ENCODE results near the gene PFN2.
"Not testable (repeated sequence)": the region's sequence is repeated elsewhere in the genome, so short reads cannot be mapped to it uniquely, and the experiment has no call there.

Gene PFN2

DNA sequence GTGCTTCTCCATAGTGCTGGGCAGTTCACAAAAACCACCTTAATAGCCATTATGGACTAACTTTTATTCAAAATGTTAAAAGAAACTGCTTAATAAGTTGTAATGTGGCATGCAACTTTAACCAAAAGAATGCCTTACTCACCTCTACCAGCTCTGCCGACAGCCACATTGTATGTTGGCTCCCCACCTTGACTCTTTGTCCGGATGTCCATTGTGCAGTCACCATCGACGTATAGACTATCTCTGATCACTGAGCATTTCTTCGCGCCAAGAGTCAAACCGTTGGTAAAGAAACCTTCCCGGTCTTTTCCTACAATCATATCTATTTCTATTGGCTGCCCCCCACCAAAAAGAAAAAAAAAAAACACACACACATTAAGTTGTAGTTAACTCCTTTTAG, 2.5 kb downstream of the PFN2 start:
- DNase-seq (ENCODE audit: low read depth), result no peak

DNA sequence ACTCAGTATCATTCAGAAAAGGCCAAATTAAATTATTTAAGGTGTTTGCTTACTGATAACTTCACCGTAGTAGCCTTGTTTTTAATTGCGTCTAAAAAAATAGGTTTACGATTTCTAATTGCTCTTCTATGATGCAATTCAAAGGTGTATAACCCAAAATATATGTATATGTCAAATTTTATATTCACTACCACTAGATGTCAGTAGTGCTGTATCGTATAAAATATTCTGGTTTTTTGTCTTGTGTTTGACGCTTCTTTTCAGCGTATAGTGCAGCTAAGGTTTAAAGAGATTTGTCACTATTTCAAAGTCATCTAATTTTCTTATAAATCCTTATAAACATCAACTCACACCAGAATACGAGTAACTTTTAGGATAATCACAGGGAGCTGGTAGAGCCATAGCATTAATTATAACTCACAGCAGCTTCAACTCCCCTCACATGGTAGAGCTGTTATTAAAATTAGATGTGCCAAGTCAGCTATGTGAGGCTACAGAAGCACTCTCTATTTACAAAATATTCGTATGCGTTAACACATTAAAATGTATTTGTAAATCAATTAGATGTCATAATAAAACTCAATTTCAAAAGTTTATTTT, 3.5 kb downstream of the PFN2 start:
- no peak for DNase-seq (ENCODE audit: low read depth)

DNA sequence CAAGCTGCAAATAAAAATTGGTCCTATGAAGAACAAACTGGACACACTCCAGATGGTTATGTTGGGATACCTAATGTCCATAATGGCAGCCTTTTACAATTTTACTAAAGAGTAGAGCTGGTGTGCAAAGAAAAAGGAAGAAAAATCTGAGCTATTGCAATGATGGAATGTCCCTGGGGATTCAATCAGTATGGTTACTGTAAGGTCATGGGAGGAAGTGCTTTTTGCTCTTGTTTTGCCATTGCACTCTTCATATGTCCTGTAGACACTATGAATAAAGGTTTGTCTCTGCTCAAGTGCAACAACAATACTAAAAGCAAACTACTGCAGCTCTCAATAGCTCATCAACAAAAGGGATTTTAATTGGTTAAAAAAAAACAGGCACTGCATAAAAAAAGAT, 5.4 kb downstream of the PFN2 start:
- DNase-seq (ENCODE audit: low read depth), result no peak

DNA sequence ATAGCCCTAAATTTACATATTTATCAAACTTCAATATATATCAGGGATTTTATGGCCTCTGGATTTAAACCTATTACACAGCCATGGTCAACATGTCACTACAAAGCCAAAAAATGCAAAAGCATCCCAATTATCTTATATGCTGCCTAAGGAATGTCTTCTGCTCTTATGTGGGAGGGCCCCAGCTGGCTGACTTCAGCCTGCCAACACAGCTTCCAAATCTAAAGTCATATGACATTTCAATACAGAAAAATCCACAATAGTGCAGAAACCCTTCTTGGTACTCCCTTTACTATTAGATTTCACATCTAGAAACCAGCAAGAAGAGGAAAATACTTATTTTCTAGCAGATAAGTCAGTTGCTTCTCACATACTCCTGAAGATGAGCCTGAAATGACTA, 6.4 kb downstream of the PFN2 start:
- DNase-seq (ENCODE audit: low read depth), result no peak

DNA sequence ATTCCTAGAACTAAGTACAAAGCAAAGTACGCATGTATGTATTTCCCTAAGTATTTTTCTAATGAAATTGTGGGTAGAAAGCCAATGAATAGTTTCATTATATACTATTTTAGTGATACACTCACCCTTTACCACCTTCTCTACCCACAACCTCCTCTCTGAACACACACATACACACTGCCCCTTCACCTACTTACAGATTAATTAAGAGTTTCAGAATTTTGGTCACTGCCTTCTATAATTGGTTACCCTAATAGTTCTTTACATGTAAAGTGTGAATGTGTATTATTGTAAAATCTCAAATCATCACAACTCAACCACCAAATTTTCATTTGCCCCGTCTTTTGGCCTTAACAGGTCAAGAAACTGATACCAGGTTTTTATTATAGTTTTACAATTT, 7.2 kb downstream of the PFN2 start:
- no peak for DNase-seq (ENCODE audit: low read depth)

DNA sequence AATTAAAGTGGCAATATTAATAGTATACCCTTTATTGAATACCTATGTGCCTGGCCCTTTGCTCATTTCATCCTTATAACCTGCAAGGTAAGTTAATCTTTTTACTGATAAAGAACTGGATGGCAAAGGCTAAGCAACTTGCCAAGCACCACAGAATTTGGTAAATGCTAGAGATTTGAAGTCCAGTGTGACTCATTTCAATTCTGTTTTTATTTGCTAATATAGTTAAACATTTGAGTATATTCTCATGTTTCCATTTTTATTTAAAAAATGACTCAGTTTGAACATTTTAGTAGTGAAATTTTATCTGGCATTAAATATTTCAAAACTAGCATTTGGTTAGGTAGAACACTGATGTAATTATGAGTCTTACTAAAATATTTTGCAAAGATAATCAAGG, 11.3 kb downstream of the PFN2 start:
- DNase-seq (ENCODE audit: low read depth), result no peak

DNA sequence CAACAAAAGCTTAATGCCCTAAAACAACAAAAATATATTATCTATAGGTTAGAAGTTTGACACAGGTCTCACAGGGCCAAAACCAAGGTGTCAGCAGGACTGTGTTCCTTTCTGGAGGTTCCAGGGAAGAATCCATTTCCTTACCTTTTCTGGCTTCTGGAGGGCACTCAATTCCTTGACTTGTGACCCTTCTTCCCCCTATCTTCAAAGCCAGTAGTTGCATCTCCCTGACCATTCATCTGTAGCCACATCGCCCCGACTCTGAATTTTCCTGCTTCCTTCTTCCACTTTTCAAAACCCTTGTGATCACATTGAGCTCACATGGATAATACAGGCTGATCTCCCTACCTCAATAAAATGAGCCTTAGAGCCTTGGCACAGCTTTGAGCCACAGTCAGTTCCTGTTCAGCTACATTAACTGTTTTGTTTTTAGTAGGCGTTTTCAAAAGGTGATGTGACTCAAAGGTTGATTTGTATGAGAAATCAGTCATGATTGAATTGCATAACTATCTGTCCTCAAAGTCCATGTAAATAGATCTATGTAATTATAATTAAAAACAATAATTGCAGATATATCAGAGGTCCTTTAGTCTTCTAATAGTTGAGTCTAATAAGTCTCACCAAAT, 12.4 kb downstream of the PFN2 start:
- DNase-seq (ENCODE audit: low read depth), result no peak

DNA sequence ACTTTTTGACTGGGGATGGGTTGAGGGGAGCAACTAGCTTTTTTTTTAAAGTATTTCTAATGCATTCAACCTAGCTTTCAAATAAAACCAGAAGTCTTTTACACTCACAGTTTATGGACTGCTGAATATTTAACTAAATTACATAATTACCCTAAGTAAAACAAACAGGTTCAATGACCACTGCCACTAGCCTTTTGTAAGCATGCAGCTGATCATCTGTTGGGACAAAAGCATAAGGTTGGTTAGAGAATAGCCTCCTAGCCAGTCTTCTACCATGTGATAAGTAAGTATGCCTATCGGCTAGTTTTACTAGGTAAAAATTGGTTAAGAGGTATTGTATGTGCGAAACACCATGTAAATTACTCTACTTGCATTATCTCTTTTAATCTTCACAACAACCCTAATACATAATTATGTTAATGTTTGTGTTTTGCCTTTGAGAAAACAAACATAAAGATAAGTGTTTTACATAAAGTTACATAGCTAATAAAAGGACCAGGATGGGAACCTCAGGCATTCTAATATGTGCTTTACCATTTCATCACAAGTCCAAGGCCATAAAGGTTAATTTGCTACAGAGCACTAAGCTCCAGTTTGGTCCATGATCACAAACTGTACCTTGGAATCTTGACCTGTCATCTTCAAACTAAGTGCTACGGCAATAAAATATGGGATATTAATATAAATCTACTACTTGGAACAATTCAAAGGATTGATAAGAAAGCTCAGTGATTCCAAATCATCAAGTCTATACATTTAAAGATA, 13.2 kb downstream of the PFN2 start:
- DNase-seq (ENCODE audit: low read depth), result no peak

DNA sequence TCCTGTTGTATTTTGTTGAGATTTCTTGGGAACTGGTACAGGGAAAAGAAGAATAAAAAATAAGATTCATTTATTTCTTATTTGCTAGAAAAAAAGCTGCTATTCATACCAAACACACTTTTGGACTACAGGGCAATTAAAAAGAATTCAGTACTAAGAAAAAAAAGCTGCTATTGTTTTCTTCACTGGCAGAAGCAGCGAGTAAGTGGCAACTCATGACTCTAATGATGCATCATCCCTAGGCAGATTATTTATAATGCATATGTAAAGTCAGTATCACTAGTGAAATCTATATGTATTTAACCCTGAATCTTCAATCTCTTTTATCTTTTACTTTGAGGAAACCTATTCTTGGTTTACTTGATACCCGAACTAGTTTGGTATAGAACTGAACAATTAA, 15.2 kb downstream of the PFN2 start:
- no peak for DNase-seq (ENCODE audit: low read depth)

DNA sequence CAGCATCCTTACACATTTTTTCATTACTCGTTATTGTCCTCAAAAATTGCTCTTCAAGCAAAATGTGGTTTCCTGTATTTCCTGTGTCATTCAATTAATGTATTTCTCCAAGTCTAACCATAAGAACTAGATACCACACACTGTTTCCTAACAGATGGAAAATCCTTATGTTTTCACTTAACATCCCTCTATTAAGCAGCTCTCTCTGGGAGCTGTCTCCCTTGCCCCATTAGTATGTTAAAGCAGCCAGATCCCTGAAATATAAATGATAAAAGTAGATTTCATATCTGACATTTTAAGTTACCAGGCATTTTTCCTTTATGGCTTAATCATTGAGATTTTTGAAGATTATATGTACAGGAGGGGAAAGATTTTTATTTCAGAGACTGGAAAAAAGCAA, 15.9 kb downstream of the PFN2 start:
- no peak for DNase-seq (ENCODE audit: low read depth)

DNA sequence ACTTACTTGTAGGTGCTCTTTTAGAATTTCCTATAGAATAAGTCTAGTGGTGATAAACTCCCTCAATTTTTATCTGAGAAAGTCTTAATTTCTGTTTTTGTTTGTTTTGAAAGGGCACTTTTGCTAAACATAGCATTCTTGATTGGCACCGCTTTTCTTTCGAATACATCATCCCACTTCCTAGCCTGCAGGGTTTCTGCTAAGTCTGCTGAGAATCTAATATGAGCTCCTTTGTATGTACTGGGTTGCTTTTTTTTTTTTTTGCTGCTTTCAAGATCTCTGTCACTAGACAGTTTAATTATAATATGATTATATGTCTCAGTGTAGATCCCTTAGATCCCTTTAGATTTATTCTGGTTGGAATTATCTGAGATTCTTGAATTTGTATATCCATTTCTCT, 21.5 kb downstream of the PFN2 start:
- DNase-seq (ENCODE audit: low read depth), result no peak

DNA sequence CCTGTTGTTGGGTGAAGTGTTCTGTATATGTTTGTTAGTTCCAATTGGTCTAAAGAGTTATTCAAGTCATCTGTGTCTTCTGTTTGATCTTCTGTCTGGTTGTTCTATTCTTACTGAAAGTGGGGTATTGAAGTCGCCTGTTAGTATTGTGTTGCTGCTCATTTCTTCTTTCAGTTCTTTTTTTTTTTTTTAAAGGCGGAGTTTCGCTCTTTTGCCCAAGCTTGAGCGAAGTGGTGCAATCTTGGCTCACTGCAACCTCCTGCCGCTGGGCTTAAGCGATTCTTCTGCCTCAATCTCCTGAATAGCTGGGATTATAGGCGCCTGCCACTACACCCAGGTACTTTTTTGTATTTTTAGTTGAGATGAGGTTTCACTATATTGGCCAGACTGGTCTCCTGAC, 23.5 kb downstream of the PFN2 start:
- DNase-seq (ENCODE audit: low read depth), result no peak

DNA sequence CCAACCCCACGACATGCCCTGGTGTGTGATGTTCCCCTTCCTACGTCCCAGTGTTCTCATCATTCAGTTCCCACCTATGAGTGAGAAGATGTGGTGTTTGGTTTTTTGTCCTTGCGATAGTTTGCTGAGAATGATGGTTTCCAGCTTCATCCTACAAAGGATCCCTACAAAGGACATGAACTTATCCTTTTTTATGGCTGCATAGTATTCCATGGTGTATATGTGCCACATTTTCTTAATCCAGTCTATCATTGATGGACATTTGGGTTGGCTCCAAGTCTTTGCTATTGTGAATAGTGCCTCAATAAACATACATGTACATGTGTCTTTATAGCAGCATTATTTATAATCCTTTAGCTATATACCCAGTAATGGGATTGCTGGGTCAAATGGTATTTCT, 26.7 kb downstream of the PFN2 start:
- not testable (repeated sequence) for DNase-seq (ENCODE audit: low read depth)

DNA sequence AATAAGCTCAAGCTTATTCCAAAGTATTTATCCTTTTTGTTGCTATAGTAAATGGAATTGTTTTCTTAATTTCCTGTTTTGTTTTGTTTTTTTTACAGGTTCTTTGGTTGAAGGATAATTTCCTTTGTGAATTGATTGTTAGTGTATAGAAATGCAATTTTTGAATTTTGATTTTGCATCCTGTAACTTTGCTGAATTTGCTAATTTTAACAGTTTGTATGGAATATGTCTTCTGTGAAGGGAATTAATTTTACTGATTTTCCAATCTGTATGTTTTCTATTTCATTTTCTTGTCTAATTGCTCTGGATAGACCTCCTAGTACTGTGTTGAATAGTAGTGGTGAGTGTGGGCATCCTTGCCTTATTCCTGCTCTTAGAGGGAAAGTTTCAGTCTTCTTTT, 28.3 kb downstream of the PFN2 start:
- no peak for DNase-seq (ENCODE audit: low read depth)

DNA sequence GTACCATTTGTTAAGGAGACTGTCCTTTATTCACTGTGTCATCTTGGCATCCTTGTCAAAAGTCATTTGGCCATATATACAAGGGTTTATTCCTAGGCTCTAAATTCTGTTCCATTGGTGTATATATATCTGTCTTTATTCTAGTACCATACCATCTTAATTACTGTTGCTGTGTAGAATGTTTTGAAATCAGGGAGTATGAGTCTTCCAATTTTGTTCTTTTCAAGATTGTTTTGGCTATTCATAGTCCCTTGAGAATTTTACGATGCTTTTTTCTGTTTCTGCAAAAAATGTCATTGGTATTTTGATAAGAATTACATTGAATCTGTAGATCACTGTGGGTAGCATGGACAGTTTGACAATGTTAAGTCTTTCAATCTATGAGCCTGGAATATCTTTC, 28.7 kb downstream of the PFN2 start:
- no peak for DNase-seq (ENCODE audit: low read depth)

DNA sequence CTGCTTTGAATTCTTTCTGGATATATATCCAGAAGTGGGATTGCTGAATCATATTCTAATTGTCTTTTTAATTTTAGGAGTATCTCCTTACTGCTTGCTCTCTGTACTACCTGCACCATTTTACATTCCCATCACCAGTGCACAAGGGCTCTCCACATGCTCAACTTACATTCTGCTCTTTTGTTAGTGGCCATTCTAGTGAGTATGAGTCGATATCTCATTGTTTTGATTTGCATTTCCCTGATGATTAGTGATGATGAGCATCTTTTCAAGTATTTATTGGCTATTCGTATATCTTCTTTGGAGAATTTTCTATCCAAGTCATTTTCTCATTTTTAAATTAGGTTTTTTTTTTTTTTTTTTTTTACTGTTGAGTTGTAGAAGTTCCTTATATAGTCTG, 29.5 kb downstream of the PFN2 start:
- DNase-seq (ENCODE audit: low read depth), result no peak

DNA sequence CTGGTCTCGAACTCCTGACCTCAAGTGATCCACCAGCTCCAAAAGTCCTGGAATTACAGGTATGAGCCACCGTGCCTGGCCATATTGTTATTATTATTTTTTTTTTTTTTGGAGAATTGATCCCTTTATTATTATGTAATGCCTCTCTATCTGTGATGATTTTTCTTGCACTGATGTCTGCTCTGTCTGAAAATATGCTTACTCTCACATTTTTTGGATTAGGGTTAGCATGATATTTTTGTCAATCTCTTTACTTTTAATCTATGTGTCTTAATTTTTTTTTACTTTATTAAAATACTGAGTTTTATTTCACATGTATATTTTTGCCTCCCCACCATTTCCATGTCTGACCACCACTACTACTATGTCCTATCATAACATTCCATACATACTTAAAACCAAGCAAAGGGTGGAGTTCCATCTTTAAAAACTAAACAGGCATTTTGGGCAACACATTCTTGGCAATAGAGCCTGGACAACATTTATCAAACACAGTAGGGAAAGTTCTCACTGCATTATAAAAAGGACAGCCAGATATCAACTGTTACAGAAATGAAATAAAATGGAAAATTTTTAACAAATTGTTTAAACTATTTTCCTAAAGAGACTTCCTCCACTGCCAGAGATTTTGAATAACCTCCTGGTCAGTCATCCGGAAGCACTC, 32.2 kb downstream of the PFN2 start:
- DNase-seq (ENCODE audit: low read depth), result not testable (repeated sequence)

DNA sequence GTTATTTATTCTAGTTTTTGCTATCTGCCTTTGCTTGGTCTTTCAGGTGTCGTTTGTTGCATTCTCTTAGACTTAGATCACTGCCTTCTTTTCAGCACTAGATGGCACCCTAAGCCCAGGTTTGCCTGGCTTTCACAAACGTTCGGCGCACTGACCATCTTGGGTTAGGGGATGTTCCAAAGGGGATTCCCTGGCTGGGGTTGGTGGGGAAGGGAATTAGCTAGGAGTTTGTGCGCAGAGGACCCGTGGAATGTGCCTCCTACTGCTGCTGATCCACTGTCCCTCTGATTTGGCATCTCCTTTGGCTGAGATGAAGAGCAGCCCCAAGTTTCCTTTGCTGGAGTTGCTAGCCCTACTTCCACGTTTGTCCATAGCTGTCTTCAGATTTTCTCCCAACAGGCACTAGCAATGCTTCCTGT, 33.9 kb downstream of the PFN2 start:
- no peak for DNase-seq (ENCODE audit: low read depth)

DNA sequence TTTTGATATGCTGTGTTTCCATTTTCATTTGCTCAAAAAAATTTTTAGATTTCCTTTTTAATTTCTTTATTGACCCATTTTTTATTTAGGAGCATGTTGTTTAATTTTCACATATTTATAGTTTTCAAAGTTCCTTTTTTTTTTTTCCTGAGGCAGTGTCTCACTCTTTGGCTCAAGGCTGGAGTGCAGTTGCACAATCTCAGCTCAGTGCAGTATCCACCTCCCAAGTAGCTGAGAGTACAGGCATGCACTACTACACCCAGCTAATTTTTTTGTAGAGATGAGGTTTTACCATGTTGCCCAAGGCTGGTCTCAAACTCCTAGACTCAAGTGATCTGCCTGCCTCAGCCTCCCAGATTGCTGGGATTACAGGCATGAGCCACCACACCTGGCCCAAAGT, 36.2 kb downstream of the PFN2 start:
- peak; percentile 58 for DNase-seq (ENCODE audit: low read depth)

DNA sequence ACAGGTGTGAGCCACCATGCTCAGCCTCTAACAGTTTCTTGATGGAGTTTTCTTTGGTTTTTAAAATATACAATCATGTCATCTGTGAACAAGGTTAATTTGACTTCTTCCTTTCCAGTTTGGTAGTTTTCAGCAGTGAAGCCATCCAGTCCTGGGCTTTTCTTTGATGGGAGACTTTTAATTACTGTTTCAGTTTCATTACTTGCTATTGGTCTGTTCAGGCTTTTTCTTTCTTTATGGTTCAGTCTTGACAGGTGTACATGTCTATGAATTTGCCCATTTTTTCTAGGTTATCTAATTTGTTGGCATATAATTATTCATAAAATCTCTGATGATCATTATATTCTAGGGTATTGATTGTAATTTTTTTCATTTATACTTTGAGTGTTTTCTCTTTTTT, 36.8 kb downstream of the PFN2 start:
- no peak for DNase-seq (ENCODE audit: low read depth)

DNA sequence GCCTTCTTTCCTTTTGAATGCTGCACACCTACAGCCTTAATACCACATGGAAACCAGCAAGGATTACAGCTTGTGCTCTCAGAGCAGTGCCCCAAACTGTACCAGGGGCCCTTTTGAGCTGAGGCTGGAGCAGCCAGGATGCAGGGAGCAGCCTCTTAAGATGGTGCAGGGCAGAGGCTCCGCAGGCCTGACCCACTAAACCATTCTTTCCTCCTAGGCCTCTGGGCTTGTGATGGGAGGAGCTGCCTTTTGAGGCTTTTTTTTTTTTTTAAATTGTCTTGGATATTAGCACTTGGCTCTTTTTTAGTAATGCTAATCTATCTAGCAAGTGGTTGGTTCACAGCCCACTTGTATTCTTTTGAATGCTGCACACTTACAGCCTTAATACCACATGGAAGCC, 37.7 kb downstream of the PFN2 start:
- no peak for DNase-seq (ENCODE audit: low read depth)

DNA sequence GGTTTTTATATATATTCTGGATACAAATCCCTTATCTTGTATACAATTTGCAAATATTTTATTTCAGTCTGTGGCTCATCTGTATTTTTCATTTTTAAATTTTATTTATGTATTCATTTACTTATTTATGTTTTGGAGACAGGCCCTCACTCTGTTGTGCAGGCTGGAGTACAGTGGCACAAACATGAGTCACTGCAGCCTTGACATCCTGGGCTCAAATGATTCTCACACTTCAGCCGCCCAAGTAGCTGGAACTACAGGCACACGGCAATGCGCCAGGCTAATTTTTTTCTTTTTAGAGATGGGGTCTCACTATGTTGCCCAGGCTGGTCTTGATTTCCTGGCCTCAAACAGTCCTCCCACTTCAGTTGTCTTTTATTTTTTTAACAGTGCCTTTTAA, 50.6 kb downstream of the PFN2 start:
- no peak for DNase-seq (ENCODE audit: low read depth)

DNA sequence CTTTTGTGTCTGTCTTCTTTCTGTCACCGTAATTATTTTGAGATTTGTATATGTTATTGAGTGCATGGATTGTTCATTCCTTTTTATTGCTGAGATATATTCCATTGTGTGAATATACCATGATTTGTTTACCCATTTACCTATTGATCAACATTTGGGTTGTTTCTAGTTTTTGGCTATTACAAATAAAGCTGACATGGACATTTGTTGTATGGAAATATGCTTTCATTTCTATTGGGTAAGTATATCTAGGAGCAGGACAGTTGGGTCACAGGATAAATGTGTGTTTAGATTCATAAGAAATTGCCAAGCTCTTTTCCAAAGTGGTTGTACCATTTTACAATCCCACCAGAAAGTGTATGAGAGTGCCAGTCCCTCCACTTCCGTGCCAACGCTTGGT, 51.2 kb downstream of the PFN2 start:
- DNase-seq (ENCODE audit: low read depth), result no peak

Measured in GM04504 (cell line).